ENCODE results near the gene SFXN4.

DNA sequence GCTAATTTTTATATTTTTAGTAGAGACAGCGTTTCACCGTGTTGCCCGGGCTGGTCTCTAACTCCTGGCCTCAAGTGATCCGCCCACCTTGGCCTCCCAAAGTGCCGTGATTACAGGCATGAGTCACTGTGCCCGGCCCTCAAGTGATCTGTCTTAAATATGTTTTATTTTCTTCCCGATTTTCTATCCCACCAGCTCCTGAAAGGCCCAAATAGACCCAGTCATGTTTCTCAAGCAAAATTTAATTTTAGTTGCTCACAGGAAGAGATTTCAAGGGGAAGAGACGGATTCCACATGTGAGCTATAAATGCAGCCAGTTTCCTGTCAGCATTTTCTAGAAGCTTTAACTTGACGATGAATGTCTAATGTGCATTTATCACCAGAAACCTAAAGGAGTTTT, 49.6 kb downstream of the SFXN4 start:
- TF ChIP-seq, protein P1, sequence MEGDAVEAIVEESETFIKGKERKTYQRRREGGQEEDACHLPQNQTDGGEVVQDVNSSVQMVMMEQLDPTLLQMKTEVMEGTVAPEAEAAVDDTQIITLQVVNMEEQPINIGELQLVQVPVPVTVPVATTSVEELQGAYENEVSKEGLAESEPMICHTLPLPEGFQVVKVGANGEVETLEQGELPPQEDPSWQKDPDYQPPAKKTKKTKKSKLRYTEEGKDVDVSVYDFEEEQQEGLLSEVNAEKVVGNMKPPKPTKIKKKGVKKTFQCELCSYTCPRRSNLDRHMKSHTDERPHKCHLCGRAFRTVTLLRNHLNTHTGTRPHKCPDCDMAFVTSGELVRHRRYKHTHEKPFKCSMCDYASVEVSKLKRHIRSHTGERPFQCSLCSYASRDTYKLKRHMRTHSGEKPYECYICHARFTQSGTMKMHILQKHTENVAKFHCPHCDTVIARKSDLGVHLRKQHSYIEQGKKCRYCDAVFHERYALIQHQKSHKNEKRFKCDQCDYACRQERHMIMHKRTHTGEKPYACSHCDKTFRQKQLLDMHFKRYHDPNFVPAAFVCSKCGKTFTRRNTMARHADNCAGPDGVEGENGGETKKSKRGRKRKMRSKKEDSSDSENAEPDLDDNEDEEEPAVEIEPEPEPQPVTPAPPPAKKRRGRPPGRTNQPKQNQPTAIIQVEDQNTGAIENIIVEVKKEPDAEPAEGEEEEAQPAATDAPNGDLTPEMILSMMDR (IDR thresholded peaks at IDR 0.05; ENCODE audit: low read depth, low read length, missing input control): no peak
- TF ChIP-seq NR2F2 (IDR thresholded peaks at IDR 0.05) (no peak), SP1 (IDR thresholded peaks at IDR 0.05) (no peak), TAF1 (conservative IDR thresholded peaks at IDR 0.05) (no peak), JUND (IDR thresholded peaks at IDR 0.05) (no peak), FOXA2 (IDR thresholded peaks at IDR 0.05) (no peak), EGR1 (IDR thresholded peaks at IDR 0.05; ENCODE audit: low read depth in 2 of 2) (no peak), GABPA (IDR thresholded peaks at IDR 0.05 in 1 of 2, conservative IDR thresholded peaks at IDR 0.05 in 1 of 2) (no peak)
- TF ChIP-seq, protein P2, sequence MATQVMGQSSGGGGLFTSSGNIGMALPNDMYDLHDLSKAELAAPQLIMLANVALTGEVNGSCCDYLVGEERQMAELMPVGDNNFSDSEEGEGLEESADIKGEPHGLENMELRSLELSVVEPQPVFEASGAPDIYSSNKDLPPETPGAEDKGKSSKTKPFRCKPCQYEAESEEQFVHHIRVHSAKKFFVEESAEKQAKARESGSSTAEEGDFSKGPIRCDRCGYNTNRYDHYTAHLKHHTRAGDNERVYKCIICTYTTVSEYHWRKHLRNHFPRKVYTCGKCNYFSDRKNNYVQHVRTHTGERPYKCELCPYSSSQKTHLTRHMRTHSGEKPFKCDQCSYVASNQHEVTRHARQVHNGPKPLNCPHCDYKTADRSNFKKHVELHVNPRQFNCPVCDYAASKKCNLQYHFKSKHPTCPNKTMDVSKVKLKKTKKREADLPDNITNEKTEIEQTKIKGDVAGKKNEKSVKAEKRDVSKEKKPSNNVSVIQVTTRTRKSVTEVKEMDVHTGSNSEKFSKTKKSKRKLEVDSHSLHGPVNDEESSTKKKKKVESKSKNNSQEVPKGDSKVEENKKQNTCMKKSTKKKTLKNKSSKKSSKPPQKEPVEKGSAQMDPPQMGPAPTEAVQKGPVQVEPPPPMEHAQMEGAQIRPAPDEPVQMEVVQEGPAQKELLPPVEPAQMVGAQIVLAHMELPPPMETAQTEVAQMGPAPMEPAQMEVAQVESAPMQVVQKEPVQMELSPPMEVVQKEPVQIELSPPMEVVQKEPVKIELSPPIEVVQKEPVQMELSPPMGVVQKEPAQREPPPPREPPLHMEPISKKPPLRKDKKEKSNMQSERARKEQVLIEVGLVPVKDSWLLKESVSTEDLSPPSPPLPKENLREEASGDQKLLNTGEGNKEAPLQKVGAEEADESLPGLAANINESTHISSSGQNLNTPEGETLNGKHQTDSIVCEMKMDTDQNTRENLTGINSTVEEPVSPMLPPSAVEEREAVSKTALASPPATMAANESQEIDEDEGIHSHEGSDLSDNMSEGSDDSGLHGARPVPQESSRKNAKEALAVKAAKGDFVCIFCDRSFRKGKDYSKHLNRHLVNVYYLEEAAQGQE (IDR thresholded peaks at IDR 0.05): no peak
- TF ChIP-seq, protein P3, sequence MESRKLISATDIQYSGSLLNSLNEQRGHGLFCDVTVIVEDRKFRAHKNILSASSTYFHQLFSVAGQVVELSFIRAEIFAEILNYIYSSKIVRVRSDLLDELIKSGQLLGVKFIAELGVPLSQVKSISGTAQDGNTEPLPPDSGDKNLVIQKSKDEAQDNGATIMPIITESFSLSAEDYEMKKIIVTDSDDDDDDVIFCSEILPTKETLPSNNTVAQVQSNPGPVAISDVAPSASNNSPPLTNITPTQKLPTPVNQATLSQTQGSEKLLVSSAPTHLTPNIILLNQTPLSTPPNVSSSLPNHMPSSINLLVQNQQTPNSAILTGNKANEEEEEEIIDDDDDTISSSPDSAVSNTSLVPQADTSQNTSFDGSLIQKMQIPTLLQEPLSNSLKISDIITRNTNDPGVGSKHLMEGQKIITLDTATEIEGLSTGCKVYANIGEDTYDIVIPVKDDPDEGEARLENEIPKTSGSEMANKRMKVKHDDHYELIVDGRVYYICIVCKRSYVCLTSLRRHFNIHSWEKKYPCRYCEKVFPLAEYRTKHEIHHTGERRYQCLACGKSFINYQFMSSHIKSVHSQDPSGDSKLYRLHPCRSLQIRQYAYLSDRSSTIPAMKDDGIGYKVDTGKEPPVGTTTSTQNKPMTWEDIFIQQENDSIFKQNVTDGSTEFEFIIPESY (IDR thresholded peaks at IDR 0.05): no peak
- TF ChIP-seq, protein P4, sequence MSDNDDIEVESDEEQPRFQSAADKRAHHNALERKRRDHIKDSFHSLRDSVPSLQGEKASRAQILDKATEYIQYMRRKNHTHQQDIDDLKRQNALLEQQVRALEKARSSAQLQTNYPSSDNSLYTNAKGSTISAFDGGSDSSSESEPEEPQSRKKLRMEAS (IDR thresholded peaks at IDR 0.05): no peak
